ENCODE measurements around the gene FXYD7. TPM values are rescaled to one million over a fixed set of nuclear protein-coding genes. Genes with fewer than 3 reads are reported as not detected.

The FXYD7 gene
- total and polyA plus RNA-seq, 2 of the 13 experiments (the other 11 are each of a cell fraction or from before 2014, with no cell fraction given), result 0.55 TPM; not detected in 1

- TF ChIP-seq TBL1XR1 (IDR thresholded peaks at IDR 0.05; ENCODE audit: borderline replicate concordance, low read length, partially characterized antibody), result no peak
- TF ChIP-seq NR2F6 (IDR thresholded peaks at IDR 0.05), result peak; percentile 62
- peak; percentile 86 for TF ChIP-seq NR2F6 (CRISPR knock-in tag; IDR thresholded peaks at IDR 0.05)
- TF ChIP-seq ZUFSP (CRISPR knock-in tag; IDR thresholded peaks at IDR 0.05; ENCODE audit: borderline replicate concordance), result no peak
- TF ChIP-seq ZNF546 (CRISPR knock-in tag; conservative IDR thresholded peaks at IDR 0.05), result no peak; the same call in 1 of the 2 replicates
- no peak for TF ChIP-seq ZNF18 (CRISPR knock-in tag; IDR thresholded peaks at IDR 0.05; ENCODE audit: insufficient replicate concordance)
- TF ChIP-seq MEIS1 (CRISPR knock-in tag; IDR thresholded peaks at IDR 0.05; ENCODE audit: borderline replicate concordance), result no peak
- TF ChIP-seq GRHL1 (CRISPR knock-in tag; conservative IDR thresholded peaks at IDR 0.05), result no peak
- TF ChIP-seq ZNF781 (CRISPR knock-in tag; IDR thresholded peaks at IDR 0.05; ENCODE audit: borderline replicate concordance, not compliant biosample characterization), result no peak
- no peak for TF ChIP-seq FUBP1 (CRISPR knock-in tag; IDR thresholded peaks at IDR 0.05; ENCODE audit: borderline replicate concordance)
- no peak for TF ChIP-seq ZNF512B (CRISPR knock-in tag; IDR thresholded peaks at IDR 0.05; ENCODE audit: borderline replicate concordance)
- no peak for TF ChIP-seq BORCS8-MEF2B (CRISPR knock-in tag; IDR thresholded peaks at IDR 0.05)
- TF ChIP-seq SOX13 (IDR thresholded peaks at IDR 0.05), result no peak
- TF ChIP-seq SOX13 (CRISPR knock-in tag; conservative IDR thresholded peaks at IDR 0.05 in 1 of 2, IDR thresholded peaks at IDR 0.05 in 1 of 2), result peak in 1 of 2 experiments; percentile 19; a peak in 1 of 4 replicates
- TF ChIP-seq GPN1 (CRISPR knock-in tag; IDR thresholded peaks at IDR 0.05; ENCODE audit: borderline replicate concordance), result no peak
- TF ChIP-seq MBNL3 (CRISPR knock-in tag; conservative IDR thresholded peaks at IDR 0.05), result no peak
- no peak for TF ChIP-seq ZNF883 (CRISPR knock-in tag; IDR thresholded peaks at IDR 0.05; ENCODE audit: not compliant biosample characterization)
These were observed 12.0 kb upstream of the FXYD7 start (continued) for GRCh38 chr19:35130761-35131720.

Measured in HepG2 (cell line).